Neuronal stem cell (in vitro differentiated cells): ENCODE measurements around the gene KIAA1328.
A peak's percentile ranks its signal among the peaks of the same experiment; 100 is the strongest.

Experiments
- DNase-seq: peaks from one replicate; pipeline ENCODE4 v3.0.0-alpha.2; 2013; ENCODE audit warnings: low spot score
- H2AFZ ChIP-seq: one replicate; pipeline ENCODE4 v1.6.1; 2013; ENCODE audit warnings: mild to moderate bottlenecking, low read length, inconsistent platforms
- H2AK5ac ChIP-seq: 2 replicates; pipeline ENCODE4 v1.6.1; 2013; ENCODE audit warnings: low read depth, mild to moderate bottlenecking, inconsistent platforms, low read length, moderate library complexity, mixed read lengths
- H2BK120ac ChIP-seq: 2 replicates; pipeline ENCODE4 v1.6.1; 2013; ENCODE audit warnings: low read depth, mild to moderate bottlenecking, inconsistent platforms, low read length, moderate library complexity, mixed read lengths
- H2BK12ac ChIP-seq: one replicate; pipeline ENCODE4 v1.6.1; 2013; ENCODE audit warnings: low read length, inconsistent platforms
- H2BK15ac ChIP-seq: 2 replicates; pipeline ENCODE4 v1.6.1; 2013; ENCODE audit warnings: mild to moderate bottlenecking, low read length, inconsistent platforms, mixed read lengths
- H2BK5ac ChIP-seq: one replicate; pipeline ENCODE4 v1.6.1; 2013; ENCODE audit warnings: inconsistent platforms, mild to moderate bottlenecking, low read length, moderate library complexity
- H3K14ac ChIP-seq: one replicate; pipeline ENCODE4 v1.6.1; 2013; ENCODE audit warnings: low read length, inconsistent platforms
- H3K18ac ChIP-seq: 2 replicates; pipeline ENCODE4 v1.6.1; 2013; ENCODE audit warnings: low read length, inconsistent platforms
- H3K23ac ChIP-seq: 2 replicates; pipeline ENCODE4 v1.6.1; 2013; ENCODE audit warnings: low read depth, mild to moderate bottlenecking, mixed read lengths, low read length, inconsistent platforms; ENCODE audit not compliant: poor library complexity
- H3K27ac ChIP-seq: replicated peaks from 3 replicates; pipeline ENCODE4 v1.5.1; 2013; ENCODE audit warnings: low read length, inconsistent platforms
- H3K27me3 ChIP-seq, 3 experiments: 2 replicates each; pipeline ENCODE4 v1.6.1; 2013; ENCODE audit warnings: low read length in 3 of 3, mild to moderate bottlenecking in 2 of 3, inconsistent platforms in 1 of 3, low read depth in 1 of 3, mixed read lengths in 1 of 3, moderate library complexity in 1 of 3; ENCODE audit not compliant: control insufficient read depth in 3 of 3, insufficient read depth in 3 of 3
- H3K36me3 ChIP-seq, 2 donors: replicated peaks in 1 of 2; 2 replicates each; pipeline ENCODE4 v1.6.1; 2013; ENCODE audit warnings: low read length in 2 of 2; ENCODE audit not compliant: control insufficient read depth in 2 of 2, insufficient read depth in 2 of 2
- H3K4ac ChIP-seq: 2 replicates; pipeline ENCODE4 v1.6.1; 2013; ENCODE audit warnings: inconsistent platforms, mild to moderate bottlenecking, low read length, moderate library complexity
- H3K4me1 ChIP-seq, 2 donors: 1 replicate in 1 of 2; 2 replicates in 1 of 2; pipeline ENCODE4 v1.6.1; 2013; ENCODE audit warnings: low read length in 2 of 2, low read depth in 1 of 2; ENCODE audit not compliant: control insufficient read depth in 2 of 2, insufficient read depth in 1 of 2
- H3K4me2 ChIP-seq: one replicate; pipeline ENCODE4 v1.6.1; 2013; ENCODE audit warnings: mild to moderate bottlenecking, low read length, inconsistent platforms; ENCODE audit not compliant: insufficient read depth, poor library complexity, severe bottlenecking
- H3K4me3 ChIP-seq, 2 donors: 2 replicates each; pipeline ENCODE4 v1.5.1; 2013; ENCODE audit warnings: low read length in 2 of 2, mild to moderate bottlenecking in 2 of 2, inconsistent platforms in 1 of 2, moderate library complexity in 1 of 2
- H3K79me1 ChIP-seq: one replicate; pipeline ENCODE4 v1.6.1; 2013; ENCODE audit warnings: low read depth, mild to moderate bottlenecking, inconsistent platforms, low read length, moderate library complexity
- H3K9ac ChIP-seq: one replicate; pipeline ENCODE4 v1.6.1; 2013; ENCODE audit warnings: mild to moderate bottlenecking, low read depth, low read length, inconsistent platforms; ENCODE audit not compliant: poor library complexity
- H3K9me3 ChIP-seq, 2 donors: replicated peaks in 1 of 2; 2 replicates each; pipeline versions ENCODE3 to v1.6.1; 2013; ENCODE audit warnings: low read length in 2 of 2, mild to moderate bottlenecking in 2 of 2, inconsistent platforms in 1 of 2, low read depth in 1 of 2, mixed read lengths in 1 of 2, moderate library complexity in 1 of 2; ENCODE audit not compliant: control insufficient read depth in 2 of 2, insufficient read depth in 1 of 2
- H4K8ac ChIP-seq: one replicate; pipeline ENCODE4 v1.6.1; 2013; ENCODE audit warnings: low read depth, mild to moderate bottlenecking, inconsistent platforms, low read length, moderate library complexity
- H4K91ac ChIP-seq: one replicate; pipeline ENCODE4 v1.6.1; 2013; ENCODE audit warnings: low read length, low read depth, mild to moderate bottlenecking, inconsistent platforms; ENCODE audit not compliant: poor library complexity
- WGBS, 2 donors: extraction: QIAGEN DNeasy Blood & Tissue Kit; methylation state at CpG; one replicate each; pipeline ENCODE4 v1.1.7; 2013; ENCODE audit warnings: missing lambda C conversion rate in 2 of 2, mixed read lengths in 1 of 2; ENCODE audit not compliant: insufficient read length in 2 of 2, insufficient replicate concordance in 1 of 2; ENCODE audit errors: extremely low coverage in 2 of 2; 5-methylcytosine and 5-hydroxymethylcytosine counted together

Gene KIAA1328

DNA sequence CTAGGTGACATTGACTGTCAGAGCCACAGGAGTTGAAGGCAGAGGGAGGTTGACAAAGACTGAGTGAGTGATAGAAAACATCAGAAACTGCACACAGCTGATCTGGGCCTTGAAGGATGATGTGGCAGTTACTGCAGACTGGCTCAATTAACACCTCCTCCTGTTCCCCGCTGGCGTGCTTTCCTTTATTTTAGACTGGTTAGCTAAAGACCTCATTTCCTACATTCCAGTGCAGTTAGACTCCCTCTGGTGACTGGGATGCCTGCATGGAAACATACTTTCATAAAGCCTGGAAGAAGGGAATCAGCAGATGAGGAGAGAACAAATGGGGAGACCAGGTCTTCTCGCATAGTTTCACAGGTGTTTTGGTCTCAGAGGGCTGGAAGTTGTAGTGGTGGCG lies 7.2 kb upstream of the KIAA1328 start:
- Histone ChIP-seq H4K91ac (no peak overlapping the region), H3K27me3 (no peaks in the 10 kb centered on the region), H3K4ac (no peak overlapping the region), H4K8ac (no peak overlapping the region), H2BK120ac (no peak overlapping the region), H3K36me3 (peaks cover 17 to 90% of the 10 kb centered on the region in 2 donors), H2AK5ac (no peak overlapping the region), H3K4me3 (no peak overlapping the region), H3K9me3 (peaks cover 0 to 12% of the 10 kb centered on the region in 2 donors), H3K27ac (no peak overlapping the region), H3K23ac (no peak overlapping the region), H3K4me2 (no peak overlapping the region), H3K79me1 (no peaks in the 10 kb centered on the region), H2AFZ (no peak overlapping the region), H2BK15ac (no peak overlapping the region), H3K14ac (no peak overlapping the region), H2BK12ac (no peak overlapping the region), H3K18ac (no peak overlapping the region), H2BK5ac (no peak overlapping the region), H3K4me1 (no peaks in the 10 kb centered on the region), H3K9ac (no peak overlapping the region)
- DNase-seq = no peak
- WGBS, 2 donors = no CpG with 5 or more reads among the region's 4 CpGs

DNA sequence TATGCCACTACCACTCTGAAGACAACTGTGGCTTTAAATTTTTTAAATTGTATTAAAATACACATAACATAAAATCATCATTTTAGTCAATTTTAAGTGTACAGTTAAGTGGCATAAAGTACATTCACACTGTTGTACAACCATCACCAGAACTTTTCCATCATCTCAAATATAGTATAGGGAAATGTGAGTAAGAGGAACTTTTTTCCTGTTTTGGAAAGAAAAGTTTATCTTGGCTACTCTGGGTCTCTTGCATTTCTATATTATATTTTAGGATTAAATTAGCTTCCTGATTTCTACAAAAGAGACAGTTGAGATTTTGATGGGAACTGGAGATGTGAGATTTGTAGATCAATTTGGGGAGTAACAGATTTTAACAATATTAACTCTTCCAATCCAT lies 3.4 kb upstream of the KIAA1328 start:
- no peak overlapping the region for H3K18ac ChIP-seq
- no peak overlapping the region for H4K91ac ChIP-seq
- H3K79me1 ChIP-seq = peaks cover 5% of the 10 kb centered on the region
- no peak overlapping the region for H3K4ac ChIP-seq
- peaks cover 0 to 2% of the 10 kb centered on the region in 2 donors for H3K4me1 ChIP-seq
- no peak overlapping the region for H3K23ac ChIP-seq
- no peak overlapping the region for H2AK5ac ChIP-seq
- H3K4me2 ChIP-seq = no peak overlapping the region
- no peak overlapping the region for H3K14ac ChIP-seq
- H2BK15ac ChIP-seq = no peak overlapping the region
- no peak overlapping the region for H2BK5ac ChIP-seq
- H3K4me3 ChIP-seq = no peak overlapping the region
- no peak overlapping the region for H4K8ac ChIP-seq
- H3K9me3 ChIP-seq = peaks cover 0 to 13% of the 10 kb centered on the region in 2 donors
- H2AFZ ChIP-seq = no peak overlapping the region
- H3K36me3 ChIP-seq = peaks cover 5 to 56% of the 10 kb centered on the region in 2 donors
- H3K27ac ChIP-seq = no peak overlapping the region
- H3K9ac ChIP-seq = no peak overlapping the region
- no peak overlapping the region for H2BK120ac ChIP-seq
- H3K27me3 ChIP-seq = no peaks in the 10 kb centered on the region
- H2BK12ac ChIP-seq = no peak overlapping the region
- no peak for DNase-seq

DNA sequence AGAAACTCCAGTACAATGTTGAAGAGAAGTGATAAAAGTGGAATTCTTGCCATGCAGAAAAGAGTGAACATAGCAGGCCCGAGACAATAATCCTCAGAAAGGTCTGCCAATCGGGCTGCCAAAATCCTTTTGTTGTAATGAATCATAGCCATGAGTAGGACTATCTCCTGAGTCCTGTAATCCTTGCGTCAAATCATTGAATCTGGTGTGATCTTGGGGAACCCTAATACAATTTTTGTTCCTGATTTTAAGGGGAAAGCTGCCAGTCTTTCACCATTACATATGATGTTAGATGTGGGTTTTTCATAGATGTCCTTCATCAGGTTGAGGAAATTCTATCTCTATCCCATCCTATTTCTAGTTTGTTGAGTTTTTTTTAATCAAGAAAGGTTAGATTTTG lies 2.4 kb upstream of the KIAA1328 start:
- no peak overlapping the region for H3K23ac ChIP-seq
- H3K4me3 ChIP-seq = no peak overlapping the region
- no peaks in the 10 kb centered on the region for H3K27me3 ChIP-seq
- H3K79me1 ChIP-seq = peaks cover 5% of the 10 kb centered on the region
- no peak overlapping the region for H2BK15ac ChIP-seq
- WGBS, 2 donors = no CpG with 5 or more reads among the region's 3 CpGs
- no peak overlapping the region for H4K8ac ChIP-seq
- no peak overlapping the region for H3K4me2 ChIP-seq
- no peak for DNase-seq
- H2AFZ ChIP-seq = no peak overlapping the region
- peaks cover 0 to 2% of the 10 kb centered on the region in 2 donors for H3K4me1 ChIP-seq
- no peak overlapping the region for H2BK5ac ChIP-seq
- peaks cover 5 to 46% of the 10 kb centered on the region in 2 donors for H3K36me3 ChIP-seq
- peaks cover 0 to 13% of the 10 kb centered on the region in 2 donors for H3K9me3 ChIP-seq
- no peak overlapping the region for H3K18ac ChIP-seq
- no peak overlapping the region for H3K4ac ChIP-seq
- H3K9ac ChIP-seq = no peak overlapping the region
- no peak overlapping the region for H2AK5ac ChIP-seq
- H3K14ac ChIP-seq = no peak overlapping the region
- H4K91ac ChIP-seq = no peak overlapping the region
- H2BK120ac ChIP-seq = no peak overlapping the region
- no peak overlapping the region for H2BK12ac ChIP-seq
- no peak overlapping the region for H3K27ac ChIP-seq

DNA sequence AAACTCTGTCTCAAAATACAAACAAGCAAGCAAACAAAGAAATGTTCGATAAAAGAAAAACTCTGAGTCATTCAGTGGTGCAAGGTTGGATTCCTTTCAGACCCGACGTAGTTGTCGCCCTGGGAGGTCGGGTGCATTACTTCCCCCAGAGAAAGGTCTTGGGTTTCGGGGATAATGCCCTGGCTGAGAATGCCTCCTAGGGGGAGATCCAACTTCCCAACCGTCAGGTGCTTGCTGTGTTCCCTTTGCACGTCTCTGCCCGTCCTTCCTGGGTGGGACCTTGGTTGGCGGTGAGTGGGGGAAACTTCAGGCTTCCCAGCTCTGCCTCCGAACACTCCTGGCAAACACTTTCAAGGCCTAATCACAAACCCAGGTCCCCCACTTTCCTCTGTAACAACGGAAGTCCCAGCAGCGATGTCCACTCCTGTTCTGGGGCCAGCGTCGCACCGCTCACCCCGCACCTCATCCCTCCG lies 734 bp upstream of the KIAA1328 start:
- H2BK120ac ChIP-seq = no peak overlapping the region
- peak overlapping the region; percentile 100 for H3K9ac ChIP-seq
- peak overlapping the region; percentile 73 for H3K27ac ChIP-seq
- H2AK5ac ChIP-seq = peak overlapping the region; percentile 33
- peaks cover 1 to 29% of the 10 kb centered on the region in 2 donors for H3K36me3 ChIP-seq
- H3K14ac ChIP-seq = peak overlapping the region; percentile 98
- H3K27me3 ChIP-seq = no peaks in the 10 kb centered on the region
- H3K4me1 ChIP-seq = peaks cover 0 to 2% of the 10 kb centered on the region in 2 donors
- peak overlapping the region; percentile 56 for H3K4me2 ChIP-seq
- H2BK5ac ChIP-seq = peak overlapping the region; percentile 77
- H4K8ac ChIP-seq = no peak overlapping the region
- peak overlapping the region; percentile 81 for H4K91ac ChIP-seq
- H3K79me1 ChIP-seq = peaks cover 5% of the 10 kb centered on the region
- H2BK15ac ChIP-seq = peak overlapping the region; percentile 82
- H2AFZ ChIP-seq = peak overlapping the region; percentile 97
- peak; percentile 48 for DNase-seq
- H2BK12ac ChIP-seq = no peak overlapping the region
- H3K4ac ChIP-seq = no peak overlapping the region
- peaks cover 0 to 9% of the 10 kb centered on the region in 2 donors for H3K9me3 ChIP-seq
- H3K18ac ChIP-seq = peak overlapping the region; percentile 100
- H3K23ac ChIP-seq = peak overlapping the region; percentile 99
- WGBS, 2 donors = no CpG with 5 or more reads among the region's 18 CpGs
- H3K4me3 ChIP-seq = peak overlapping the region; percentile 92 to 93
